Thyroid gland (tissue), 4 donors: ENCODE results near the gene KCNMA1.

ENCODE experiments used
- POLR2A ChIP-seq, 2 donors: fragments of 450-650 bp; IDR thresholded peaks; one replicate each; pipeline ENCODE4 v1.6.1; 2017; ENCODE audit warnings: antibody characterized with exemption in 2 of 2, mild to moderate bottlenecking in 2 of 2, moderate library complexity in 1 of 2
- TF ChIP-seq, protein P1 (sequence below), 6 experiments: fragments of 200-600 bp in 3 of 6; fragments of 450-650 bp in 3 of 6; sonication (generic) in 3 of 6; IDR thresholded peaks; one replicate each; pipeline ENCODE4 v1.5.1; 2016 to 2019; ENCODE audit warnings: antibody characterized with exemption in 6 of 6, mild to moderate bottlenecking in 2 of 6, inconsistent platforms in 1 of 6, moderate library complexity in 1 of 6

DNA sequence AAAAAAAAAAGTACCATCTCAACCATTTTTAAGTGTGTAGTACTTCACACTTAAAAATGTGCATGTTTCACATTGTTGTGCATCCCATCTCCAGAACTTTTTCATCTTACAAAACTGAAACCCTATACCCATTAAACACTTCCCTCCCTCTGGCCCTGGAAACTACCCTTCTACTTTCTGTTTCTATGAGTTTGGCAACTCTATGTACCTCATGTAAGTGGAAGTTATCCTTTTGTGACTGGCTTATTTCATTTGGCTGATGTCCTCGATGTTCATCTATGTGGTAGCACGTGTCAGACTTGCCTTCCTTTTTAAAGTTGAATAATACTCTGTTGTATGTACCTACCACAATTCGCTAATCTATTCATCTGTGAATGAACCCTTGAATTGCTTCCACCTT, 12.2 kb downstream of the KCNMA1 start:
- TF ChIP-seq POLR2A (IDR thresholded peaks at IDR 0.05) = no peak
- TF ChIP-seq, protein P1, sequence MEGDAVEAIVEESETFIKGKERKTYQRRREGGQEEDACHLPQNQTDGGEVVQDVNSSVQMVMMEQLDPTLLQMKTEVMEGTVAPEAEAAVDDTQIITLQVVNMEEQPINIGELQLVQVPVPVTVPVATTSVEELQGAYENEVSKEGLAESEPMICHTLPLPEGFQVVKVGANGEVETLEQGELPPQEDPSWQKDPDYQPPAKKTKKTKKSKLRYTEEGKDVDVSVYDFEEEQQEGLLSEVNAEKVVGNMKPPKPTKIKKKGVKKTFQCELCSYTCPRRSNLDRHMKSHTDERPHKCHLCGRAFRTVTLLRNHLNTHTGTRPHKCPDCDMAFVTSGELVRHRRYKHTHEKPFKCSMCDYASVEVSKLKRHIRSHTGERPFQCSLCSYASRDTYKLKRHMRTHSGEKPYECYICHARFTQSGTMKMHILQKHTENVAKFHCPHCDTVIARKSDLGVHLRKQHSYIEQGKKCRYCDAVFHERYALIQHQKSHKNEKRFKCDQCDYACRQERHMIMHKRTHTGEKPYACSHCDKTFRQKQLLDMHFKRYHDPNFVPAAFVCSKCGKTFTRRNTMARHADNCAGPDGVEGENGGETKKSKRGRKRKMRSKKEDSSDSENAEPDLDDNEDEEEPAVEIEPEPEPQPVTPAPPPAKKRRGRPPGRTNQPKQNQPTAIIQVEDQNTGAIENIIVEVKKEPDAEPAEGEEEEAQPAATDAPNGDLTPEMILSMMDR (IDR thresholded peaks at IDR 0.05) = no peak
